H1 (cell line): ENCODE results near the gene PTPRH.

Experiments
- ATF2 ChIP-seq: IDR thresholded peaks from 2 replicates; pipeline ENCODE4 v1.6.1; 2012; ENCODE audit warnings: low read length, inconsistent platforms
- CTCF ChIP-seq, 3 experiments: IDR thresholded peaks; 1 replicate in 2 of 3; 2 replicates in 1 of 3; pipeline versions ENCODE4 v1.5.1 to v1.6.1; 2011; ENCODE audit warnings: low read length in 3 of 3, mild to moderate bottlenecking in 3 of 3, inconsistent platforms in 2 of 3, low read depth in 1 of 3, moderate library complexity in 1 of 3; ENCODE audit not compliant: insufficient read depth in 1 of 3; ENCODE audit errors: control extremely low read depth in 1 of 3
- EZH2 ChIP-seq: fragments of 200-600 bp; sonication (generic); IDR thresholded peaks from 2 replicates; pipeline ENCODE4 v1.7.1; 2012; ENCODE audit warnings: low read depth, mild to moderate bottlenecking, moderate library complexity, low read length, inconsistent platforms; ENCODE audit not compliant: severe bottlenecking
- SP1 ChIP-seq: IDR thresholded peaks from 2 replicates; pipeline ENCODE4 v1.6.1; 2011; ENCODE audit warnings: low read depth, low read length
- SRF ChIP-seq: IDR thresholded peaks from 2 replicates; pipeline ENCODE4 v1.6.1; 2011; ENCODE audit warnings: mild to moderate bottlenecking, low read depth, low read length, moderate library complexity
- ZNF274 ChIP-seq: IDR thresholded peaks from 2 replicates; pipeline ENCODE4 v1.7.0; 2012; ENCODE audit warnings: low read length, borderline replicate concordance; ENCODE audit errors: extremely low read depth

DNA sequence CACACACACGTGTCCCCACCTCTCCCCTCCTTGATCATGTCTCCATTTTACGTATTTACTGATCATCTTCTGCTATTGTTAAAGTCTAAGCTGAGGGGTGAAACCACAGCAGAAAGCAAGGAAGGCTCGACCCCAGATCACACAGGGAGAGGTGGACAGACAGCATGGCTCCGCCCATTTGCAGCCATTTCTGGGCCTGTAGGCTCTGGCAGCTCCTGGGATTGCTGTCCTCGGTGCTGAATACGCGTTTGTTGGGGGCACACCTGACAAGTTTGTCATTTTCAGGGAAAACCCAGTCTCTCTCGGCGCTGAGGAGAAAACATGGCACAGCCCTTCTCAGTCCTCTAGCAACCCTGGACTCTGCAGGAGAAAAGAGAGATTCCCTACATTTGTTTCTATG lies 11.2 kb upstream of the PTPRH start:
- TF ChIP-seq SP1 (no peak), CTCF (IDR thresholded peaks at IDR 0.05; ENCODE audit: control extremely low read depth in 1 of 3, insufficient read depth in 1 of 3, low read depth in 1 of 3, low read length in 3 of 3) (no peak), ATF2 (no peak), ZNF274 (no peak), EZH2 (no peak), SRF (no peak)
